H9 (cell line): Measurements from ENCODE around the gene F5. TPM values are rescaled to one million over a fixed set of nuclear protein-coding genes. Genes with fewer than 3 reads are reported as not detected.

Experiments used
- DNase-seq: peaks from one replicate; pipeline ENCODE4 v3.0.0-alpha.2; 2017
- H2AFZ ChIP-seq: one replicate; pipeline ENCODE4 v1.6.1; 2013; ENCODE audit warnings: mild to moderate bottlenecking, low read length, control low read depth, moderate library complexity
- H2AK5ac ChIP-seq: 2 replicates; pipeline ENCODE4 v1.6.1; 2013; ENCODE audit warnings: low read length, control low read depth, mixed read lengths; ENCODE audit not compliant: insufficient read length
- H2BK120ac ChIP-seq: one replicate; pipeline ENCODE4 v1.6.1; 2013; ENCODE audit warnings: low read depth, mild to moderate bottlenecking, low read length, control low read depth, inconsistent platforms; ENCODE audit not compliant: poor library complexity, severe bottlenecking
- H2BK12ac ChIP-seq: 2 replicates; pipeline ENCODE4 v1.6.1; 2013; ENCODE audit warnings: low read length, control low read depth, mixed read lengths, low read depth; ENCODE audit not compliant: insufficient read length
- H2BK15ac ChIP-seq: 2 replicates; pipeline ENCODE4 v1.6.1; 2013; ENCODE audit warnings: low read depth, low read length, control low read depth
- H2BK20ac ChIP-seq: one replicate; pipeline ENCODE4 v1.6.1; 2013; ENCODE audit warnings: low read depth, mild to moderate bottlenecking, low read length, control low read depth, inconsistent platforms; ENCODE audit not compliant: poor library complexity, severe bottlenecking
- H2BK5ac ChIP-seq: 2 replicates; pipeline ENCODE4 v1.6.1; 2013; ENCODE audit warnings: low read length, control low read depth, mixed read lengths; ENCODE audit not compliant: insufficient read length
- H3K14ac ChIP-seq: 2 replicates; pipeline ENCODE4 v1.6.1; 2013; ENCODE audit warnings: low read length, control low read depth; ENCODE audit not compliant: insufficient read depth
- H3K18ac ChIP-seq: 2 replicates; pipeline ENCODE4 v1.6.1; 2013; ENCODE audit warnings: low read depth, mild to moderate bottlenecking, mixed read lengths, low read length, control low read depth; ENCODE audit not compliant: insufficient read length
- H3K23ac ChIP-seq: 2 replicates; pipeline ENCODE4 v1.6.1; 2013; ENCODE audit warnings: low read length, control low read depth, mixed read lengths, low read depth; ENCODE audit not compliant: insufficient read length
- H3K23me2 ChIP-seq: 2 replicates; pipeline ENCODE4 v1.6.1; 2013; ENCODE audit warnings: low read depth, mild to moderate bottlenecking, mixed read lengths, low read length, control low read depth; ENCODE audit not compliant: insufficient read length, poor library complexity, severe bottlenecking
- H3K27ac ChIP-seq: 2 replicates; pipeline ENCODE4 v1.5.1; 2013; ENCODE audit warnings: low read length, control low read depth, mixed read lengths, low read depth; ENCODE audit not compliant: insufficient read length
- H3K27me3 ChIP-seq: 2 replicates; pipeline ENCODE4 v1.6.1; 2013; ENCODE audit warnings: low read length, control low read depth, inconsistent platforms; ENCODE audit not compliant: insufficient read depth
- H3K4ac ChIP-seq: 2 replicates; pipeline ENCODE4 v1.6.1; 2013; ENCODE audit warnings: low read depth, mild to moderate bottlenecking, control low read depth, inconsistent platforms, low read length, moderate library complexity
- H3K4me1 ChIP-seq: 2 replicates; pipeline ENCODE4 v1.6.1; 2013; ENCODE audit warnings: low read length, control low read depth, inconsistent platforms; ENCODE audit not compliant: insufficient read depth
- H3K4me2 ChIP-seq: 2 replicates; pipeline ENCODE4 v1.6.1; 2013; ENCODE audit warnings: low read length, control low read depth, mixed read lengths; ENCODE audit not compliant: insufficient read length, insufficient read depth
- H3K56ac ChIP-seq: 2 replicates; pipeline ENCODE4 v1.6.1; 2013; ENCODE audit warnings: low read depth, mild to moderate bottlenecking, mixed read lengths, low read length, control low read depth; ENCODE audit not compliant: insufficient read length
- H3K79me1 ChIP-seq: 2 replicates; pipeline ENCODE4 v1.6.1; 2013; ENCODE audit warnings: low read depth, mild to moderate bottlenecking, moderate library complexity, low read length, control low read depth, inconsistent platforms; ENCODE audit not compliant: insufficient read depth, poor library complexity, severe bottlenecking
- H3K79me2 ChIP-seq: 2 replicates; pipeline ENCODE4 v1.6.1; 2013; ENCODE audit warnings: low read length, control low read depth, inconsistent platforms; ENCODE audit not compliant: insufficient read depth
- H3K9ac ChIP-seq: 2 replicates; pipeline ENCODE4 v1.6.1; 2013; ENCODE audit warnings: low read length, control low read depth, mixed read lengths; ENCODE audit not compliant: insufficient read length; ENCODE audit errors: extremely low read depth
- H3K9me3 ChIP-seq: one replicate; pipeline ENCODE4 v1.6.1; 2013; ENCODE audit warnings: low read depth, low read length, inconsistent platforms; ENCODE audit not compliant: control insufficient read depth
- H3T11ph ChIP-seq: one replicate; pipeline ENCODE4 v1.6.1; 2013; ENCODE audit warnings: mild to moderate bottlenecking, low read length, control low read depth, inconsistent platforms
- H4K20me1 ChIP-seq: one replicate; pipeline ENCODE4 v1.6.1; 2013; ENCODE audit not compliant: control insufficient read depth, insufficient read length, insufficient read depth
- H4K5ac ChIP-seq: 2 replicates; pipeline ENCODE4 v1.6.1; 2013; ENCODE audit warnings: low read depth, mild to moderate bottlenecking, mixed read lengths, low read length, control low read depth; ENCODE audit not compliant: insufficient read length
- H4K8ac ChIP-seq: replicated peaks from 2 replicates; pipeline ENCODE4 v1.6.1; 2013; ENCODE audit warnings: low read length, control low read depth, mixed read lengths, low read depth; ENCODE audit not compliant: insufficient read length
- H4K91ac ChIP-seq: 2 replicates; pipeline ENCODE4 v1.6.1; 2013; ENCODE audit warnings: low read depth, mild to moderate bottlenecking, moderate library complexity, mixed read lengths, low read length, control low read depth; ENCODE audit not compliant: insufficient read length
- H3K27ac Mint-ChIP-seq, 3 experiments: 2 replicates in 2 of 3; 3 replicates in 1 of 3; pipeline ENCODE4 v1.8.0; 2020 to 2021; ENCODE audit warnings: mixed read lengths in 3 of 3, mild to moderate bottlenecking in 1 of 3, moderate library complexity in 1 of 3
- H3K27me3 Mint-ChIP-seq: 2 replicates; pipeline ENCODE4 v1.8.0; 2021; ENCODE audit warnings: low read depth, mild to moderate bottlenecking, moderate library complexity, mixed read lengths
- H3K36me3 Mint-ChIP-seq, 3 experiments: 2 replicates in 2 of 3; 3 replicates in 1 of 3; pipeline ENCODE4 v1.8.0; 2020 to 2021; ENCODE audit warnings: low read depth in 3 of 3, mixed read lengths in 3 of 3; ENCODE audit not compliant: insufficient read depth in 1 of 3
- H3K4me1 Mint-ChIP-seq, 2 experiments: 2 replicates each; pipeline ENCODE4 v1.8.0; 2020; ENCODE audit warnings: mixed read lengths in 2 of 2
- H3K4me3 Mint-ChIP-seq, 2 experiments: 2 replicates in 1 of 2; 3 replicates in 1 of 2; pipeline ENCODE4 v1.8.0; 2020 to 2021; ENCODE audit warnings: mild to moderate bottlenecking in 2 of 2, mixed read lengths in 2 of 2, moderate library complexity in 1 of 2
- H3K9me3 Mint-ChIP-seq, 2 experiments: 2 replicates in 1 of 2; 3 replicates in 1 of 2; pipeline ENCODE4 v1.8.0; 2020; ENCODE audit warnings: mild to moderate bottlenecking in 2 of 2, mixed read lengths in 2 of 2, moderate library complexity in 1 of 2
- CTCF ChIP-seq: fragments of 200-600 bp; sonication (generic); conservative IDR thresholded peaks from 3 replicates; pipeline ENCODE4 v1.8.0; 2021; ENCODE audit warnings: antibody characterized with exemption, mild to moderate bottlenecking
- whole genome bisulfite sequencing: extraction: QIAGEN DNeasy Blood & Tissue Kit; methylation state at CpG from one replicate; pipeline ENCODE4 v1.1.7; 2013; ENCODE audit warnings: missing lambda C conversion rate, low lambda C conversion rate, mixed read lengths; ENCODE audit not compliant: insufficient read length; ENCODE audit errors: extremely low coverage; 5-methylcytosine and 5-hydroxymethylcytosine counted together
- total RNA-seq: library from RNA; stranded (reverse); gene quantifications from 2 replicates; pipeline ENCODE4 v1.2.1, GENCODE V29; 2021

Gene F5
- total RNA-seq, 1 experiment from 2014 or later = 0.04 TPM

- no peaks in the 10 kb centered on the region for H3K27me3 Mint-ChIP-seq
- Histone ChIP-seq H3K4me1 (no peaks in the 10 kb centered on the region), H4K5ac (no peak overlapping the region), H3K56ac (no peak overlapping the region), H2AK5ac (no peak overlapping the region), H3T11ph (no peak overlapping the region), H3K18ac (no peak overlapping the region), H3K9ac (no peak overlapping the region), H2BK20ac (no peak overlapping the region), H3K9me3 (no peaks in the 10 kb centered on the region), H3K79me2 (no peaks in the 10 kb centered on the region), H2BK5ac (no peak overlapping the region), H2BK15ac (no peak overlapping the region), H3K4me2 (no peak overlapping the region), H2BK12ac (no peak overlapping the region), H3K27ac (no peak overlapping the region), H3K27me3 (no peaks in the 10 kb centered on the region), H3K23ac (no peak overlapping the region), H2BK120ac (no peak overlapping the region), H4K8ac (no peak overlapping the region), H4K20me1 (no peaks in the 10 kb centered on the region), H2AFZ (no peak overlapping the region), H3K4ac (no peak overlapping the region), H3K79me1 (no peaks in the 10 kb centered on the region), H4K91ac (no peak overlapping the region), H3K14ac (no peak overlapping the region), H3K23me2 (no peaks in the 10 kb centered on the region)
- DNase-seq = no peak
- TF ChIP-seq CTCF = no peak
- H3K27ac Mint-ChIP-seq = no peak overlapping the region
- WGBS = no CpG with 5 or more reads among the region's 2 CpGs
- no peaks in the 10 kb centered on the region for H3K36me3 Mint-ChIP-seq
- peaks cover 0 to 7% of the 10 kb centered on the region in 2 experiments; a peak in 1 of 4 replicates for H3K4me1 Mint-ChIP-seq
- no peaks in the 10 kb centered on the region for H3K9me3 Mint-ChIP-seq
- H3K4me3 Mint-ChIP-seq = no peak overlapping the region
Observed at GRCh38 chr1:169514566-169515270, 71.6 kb downstream of the F5 start.
